ENCODE measurements around the gene TMEM232. TPM values are rescaled to one million over a fixed set of nuclear protein-coding genes. Genes with fewer than 3 reads are reported as not detected.

The TMEM232 gene
- total RNA-seq, 1 donor: 1.4 TPM

GRCh38 chr5:110768138-110768860 lies 41.8 kb upstream of the TMEM232 start:
- no peak for DNase-seq (ENCODE audit: insufficient read length, low spot score, missing footprints)
- no peaks in the 10 kb centered on the region for H3K9me3 ChIP-seq (ENCODE audit: low read depth, low read length)
- peak overlapping the region; percentile 8 for H2AFZ ChIP-seq (ENCODE audit: low read length)
- H3K4me1 ChIP-seq (ENCODE audit: insufficient read depth, low read length): peaks cover 6% of the 10 kb centered on the region
- no peak for TF ChIP-seq CTCF (IDR thresholded peaks at IDR 0.05; ENCODE audit: extremely low read depth, low read depth, low read length)
- H4K20me1 ChIP-seq (ENCODE audit: insufficient read depth, low read length): no peaks in the 10 kb centered on the region
- peak overlapping the region; percentile 5 for H3K27ac ChIP-seq (ENCODE audit: low read depth, low read length)
- peaks cover under 1% of the 10 kb centered on the region for H3K36me3 ChIP-seq (ENCODE audit: insufficient read depth, low read length)
- H3K4me3 ChIP-seq (ENCODE audit: insufficient read depth, low read length): no peak overlapping the region
- no peaks in the 10 kb centered on the region for H3K27me3 ChIP-seq (ENCODE audit: insufficient read depth, low read length)
- no peak overlapping the region for H3K4me2 ChIP-seq (ENCODE audit: insufficient read depth, low read length)
- no peaks in the 10 kb centered on the region for H3K79me2 ChIP-seq (ENCODE audit: insufficient read depth, low read length)

GRCh38 chr5:110760158-110760557 lies 33.7 kb upstream of the TMEM232 start:
- Histone ChIP-seq H3K36me3 (ENCODE audit: insufficient read depth, low read length) (peaks cover 39% of the 10 kb centered on the region), H3K9me3 (ENCODE audit: low read depth, low read length) (no peaks in the 10 kb centered on the region), H2AFZ (ENCODE audit: low read length) (no peak overlapping the region), H3K27me3 (ENCODE audit: insufficient read depth, low read length) (no peaks in the 10 kb centered on the region), H3K4me2 (ENCODE audit: insufficient read depth, low read length) (no peak overlapping the region), H3K27ac (ENCODE audit: low read depth, low read length) (no peak overlapping the region), H3K4me1 (ENCODE audit: insufficient read depth, low read length) (no peaks in the 10 kb centered on the region), H4K20me1 (ENCODE audit: insufficient read depth, low read length) (no peaks in the 10 kb centered on the region), H3K4me3 (ENCODE audit: insufficient read depth, low read length) (no peak overlapping the region), H3K79me2 (ENCODE audit: insufficient read depth, low read length) (no peaks in the 10 kb centered on the region)
- DNase-seq (ENCODE audit: insufficient read length, low spot score, missing footprints): no peak
- TF ChIP-seq CTCF (IDR thresholded peaks at IDR 0.05; ENCODE audit: extremely low read depth, low read depth, low read length): no peak

GRCh38 chr5:110757118-110757729 lies 30.8 kb upstream of the TMEM232 start:
- Histone ChIP-seq H3K36me3 (ENCODE audit: insufficient read depth, low read length) (peaks cover 29% of the 10 kb centered on the region), H3K4me3 (ENCODE audit: insufficient read depth, low read length) (no peak overlapping the region), H3K4me1 (ENCODE audit: insufficient read depth, low read length) (no peaks in the 10 kb centered on the region), H3K27ac (ENCODE audit: low read depth, low read length) (no peak overlapping the region), H3K79me2 (ENCODE audit: insufficient read depth, low read length) (no peaks in the 10 kb centered on the region), H2AFZ (ENCODE audit: low read length) (no peak overlapping the region), H3K9me3 (ENCODE audit: low read depth, low read length) (no peaks in the 10 kb centered on the region), H3K27me3 (ENCODE audit: insufficient read depth, low read length) (no peaks in the 10 kb centered on the region), H4K20me1 (ENCODE audit: insufficient read depth, low read length) (no peaks in the 10 kb centered on the region), H3K4me2 (ENCODE audit: insufficient read depth, low read length) (no peak overlapping the region)
- peak; percentile 68 for TF ChIP-seq CTCF (IDR thresholded peaks at IDR 0.05; ENCODE audit: extremely low read depth, low read depth, low read length)
- no peak for DNase-seq (ENCODE audit: insufficient read length, low spot score, missing footprints)

- Histone ChIP-seq H4K20me1 (ENCODE audit: insufficient read depth, low read length) (no peaks in the 10 kb centered on the region), H3K36me3 (ENCODE audit: insufficient read depth, low read length) (peaks cover 21% of the 10 kb centered on the region), H3K27me3 (ENCODE audit: insufficient read depth, low read length) (no peaks in the 10 kb centered on the region), H3K4me2 (ENCODE audit: insufficient read depth, low read length) (no peak overlapping the region), H3K27ac (ENCODE audit: low read depth, low read length) (no peak overlapping the region), H3K4me1 (ENCODE audit: insufficient read depth, low read length) (no peaks in the 10 kb centered on the region), H3K4me3 (ENCODE audit: insufficient read depth, low read length) (no peak overlapping the region), H3K79me2 (ENCODE audit: insufficient read depth, low read length) (peaks cover 2% of the 10 kb centered on the region), H2AFZ (ENCODE audit: low read length) (no peak overlapping the region), H3K9me3 (ENCODE audit: low read depth, low read length) (no peaks in the 10 kb centered on the region)
- no peak for TF ChIP-seq CTCF (IDR thresholded peaks at IDR 0.05; ENCODE audit: extremely low read depth, low read depth, low read length)
- no peak for DNase-seq (ENCODE audit: insufficient read length, low spot score, missing footprints)
Measured at GRCh38 chr5:110754181-110754580, 27.7 kb upstream of the TMEM232 start.

Measured in osteoblast (primary cell).